ENCODE data around the gene RABGGTA. TPM values are rescaled to one million over a fixed set of nuclear protein-coding genes. Genes with fewer than 3 reads are reported as not detected.
"Not testable (repeated sequence)": the region's sequence is repeated elsewhere in the genome, so short reads cannot be mapped to it uniquely, and the experiment has no call there.

RABGGTA gene
- total and polyA plus RNA-seq, 8 donors: 16.0 to 230 (median 87.8) TPM

GRCh38 chr14:24249230-24250021 is 22.0 kb downstream of the RABGGTA start:
- no peak for DNase-seq
- 78 to 80% (median 79%) methylated on average over 11 to 13 of the region's 13 CpGs for WGBS, 5 donors
- TF ChIP-seq POLR2AphosphoS5 (IDR thresholded peaks at IDR 0.05) (no peak), EP300 (IDR thresholded peaks at IDR 0.05) (no peak), POLR2A (IDR thresholded peaks at IDR 0.05) (no peak), CTCF (IDR thresholded peaks at IDR 0.05) (no peak)
- H3K4me1 ChIP-seq: peaks cover 0 to 7% (median 0%) of the 10 kb centered on the region in 4 donors
- no peaks in the 10 kb centered on the region for H3K27me3 ChIP-seq
- peaks cover 0 to 44% (median 16%) of the 10 kb centered on the region in 4 donors for H3K36me3 ChIP-seq
- intact Hi-C loops (cut with DNase I; ENCODE audit: low total_unique reads): loop anchor here (10.0 kb wide), 1 partner anchor 45 kb away; the partner anchor contains the start of genes DHRS1 and NOP9
- H3K9me3 ChIP-seq: no peaks in the 10 kb centered on the region
- no peak overlapping the region for H3K27ac ChIP-seq
- no peak overlapping the region for H3K4me3 ChIP-seq

GRCh38 chr14:24247422-24247821 is 24.0 kb downstream of the RABGGTA start:
- TF ChIP-seq EP300 (IDR thresholded peaks at IDR 0.05): no peak
- TF ChIP-seq POLR2AphosphoS5 (IDR thresholded peaks at IDR 0.05): no peak
- Histone ChIP-seq H3K4me3 (no peak overlapping the region), H3K9me3 (no peaks in the 10 kb centered on the region), H3K36me3 (peaks cover 0 to 25% (median 5%) of the 10 kb centered on the region in 4 donors), H3K27ac (no peak overlapping the region), H3K27me3 (no peaks in the 10 kb centered on the region), H3K4me1 (peaks cover 7 to 18% (median 9%) of the 10 kb centered on the region in 4 donors)
- intact Hi-C loops (cut with DNase I; ENCODE audit: low total_unique reads): loop anchor here (10.0 kb wide), 1 partner anchor 47 kb away; the partner anchor contains the start of genes DHRS1 and NOP9
- WGBS, 5 donors: 58 to 69% (median 62%) methylated on average over 7 of the region's 7 CpGs
- DNase-seq: no peak

- DNase-seq: peak in 1 of 2 donors; percentile 45
These were observed 24.6 kb downstream of the RABGGTA start for GRCh38 chr14:24246765-24247212.

GRCh38 chr14:24245350-24245749 is 26.0 kb downstream of the RABGGTA start:
- not testable (repeated sequence) for H3K27me3 ChIP-seq, H3K4me3 ChIP-seq, DNase-seq, H3K9me3 ChIP-seq, H3K27ac ChIP-seq
- H3K36me3 ChIP-seq: peaks cover 4 to 20% (median 12%) of the 10 kb centered on the region in 4 donors
- WGBS, 5 donors: 91 to 97% (median 94%) methylated on average over 9 to 11 of the region's 11 CpGs
- peaks cover 21 to 35% (median 25%) of the 10 kb centered on the region in 4 donors for H3K4me1 ChIP-seq
- intact Hi-C loops (cut with DNase I; ENCODE audit: low total_unique reads): loop anchor here (10.0 kb wide), 1 partner anchor 49 kb away; the partner anchor contains the start of genes DHRS1 and NOP9

More at GRCh38 chr14:24246765-24247212, 24.6 kb downstream of the RABGGTA start:
- TF ChIP-seq EP300 (IDR thresholded peaks at IDR 0.05): no peak
- TF ChIP-seq POLR2A (IDR thresholded peaks at IDR 0.05): no peak
- no peak for TF ChIP-seq POLR2AphosphoS5 (IDR thresholded peaks at IDR 0.05)
- TF ChIP-seq CTCF (IDR thresholded peaks at IDR 0.05): no peak
- Histone ChIP-seq H3K9me3 (no peaks in the 10 kb centered on the region), H3K4me3 (no peak overlapping the region), H3K4me1 (peaks cover 7 to 21% (median 10%) of the 10 kb centered on the region in 4 donors), H3K27ac (peak overlapping the region in 2 of 5 donors; percentile 46 to 53), H3K36me3 (peaks cover 0 to 21% (median 2%) of the 10 kb centered on the region in 4 donors), H3K27me3 (no peaks in the 10 kb centered on the region)
- whole genome bisulfite sequencing, 5 donors: 70 to 90% (median 86%) methylated on average over 3 of the region's 3 CpGs
- intact Hi-C loops (cut with DNase I; ENCODE audit: low total_unique reads): loop anchor here (10.0 kb wide), 1 partner anchor 48 kb away; the partner anchor contains the start of genes DHRS1 and NOP9

GRCh38 chr14:24243336-24243836 is 28.0 kb downstream of the RABGGTA start:
- peak overlapping the region; percentile 65 to 84 (median 71) for H3K4me3 ChIP-seq
- DNase-seq: peak in 1 of 2 donors; percentile 58

More at GRCh38 chr14:24243336-24243836, 28.0 kb downstream of the RABGGTA start:
- no peaks in the 10 kb centered on the region for H3K9me3 ChIP-seq
- no peaks in the 10 kb centered on the region for H3K27me3 ChIP-seq
- intact Hi-C loops (cut with DNase I; ENCODE audit: low total_unique reads): loop anchor here (10.0 kb wide), 1 partner anchor 51 kb away; the partner anchor contains the start of genes DHRS1 and NOP9
- peaks cover 35 to 52% (median 44%) of the 10 kb centered on the region in 4 donors for H3K4me1 ChIP-seq
- H3K27ac ChIP-seq: peak overlapping the region; percentile 92 to 100 (median 99)
- TF ChIP-seq CTCF (IDR thresholded peaks at IDR 0.05): no peak
- TF ChIP-seq POLR2AphosphoS5 (IDR thresholded peaks at IDR 0.05): no peak
- no peak for TF ChIP-seq EP300 (IDR thresholded peaks at IDR 0.05)
- TF ChIP-seq POLR2A (IDR thresholded peaks at IDR 0.05): no peak
- WGBS, 5 donors: 36 to 39% (median 38%) methylated on average over 10 of the region's 10 CpGs
- H3K36me3 ChIP-seq: peaks cover 22 to 30% (median 29%) of the 10 kb centered on the region in 4 donors
